ENCODE data around the gene C2CD4A.

Gene C2CD4A

GRCh38 chr15:62060113-62060895, 6.5 kb upstream of the C2CD4A start, which contains the start of gene VPS13C:
VPS13C (minus strand) TSS chr15:62060447; CDS start chr15:62060374, 73 bp downstream.
- no peak for DNase-seq

DNA sequence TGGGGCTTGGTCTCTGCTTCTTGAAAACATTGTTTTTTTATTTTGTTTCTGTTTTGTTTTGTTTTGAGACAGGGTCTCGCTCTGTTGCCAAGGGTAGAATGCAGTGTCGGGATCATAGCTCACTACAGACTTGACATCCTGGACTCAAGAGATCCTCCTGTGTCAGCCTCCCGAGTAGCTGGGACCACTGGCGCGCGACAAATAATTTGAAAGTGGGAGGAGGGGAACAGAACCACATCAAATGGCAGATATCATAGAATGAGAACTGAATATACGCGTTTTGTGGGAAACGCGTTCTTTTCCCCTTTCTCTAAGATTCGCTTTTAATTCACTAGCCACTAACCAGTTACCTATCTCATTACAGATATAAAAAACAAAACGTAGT, 5.9 kb upstream of the C2CD4A start:
- no peak for DNase-seq

DNA sequence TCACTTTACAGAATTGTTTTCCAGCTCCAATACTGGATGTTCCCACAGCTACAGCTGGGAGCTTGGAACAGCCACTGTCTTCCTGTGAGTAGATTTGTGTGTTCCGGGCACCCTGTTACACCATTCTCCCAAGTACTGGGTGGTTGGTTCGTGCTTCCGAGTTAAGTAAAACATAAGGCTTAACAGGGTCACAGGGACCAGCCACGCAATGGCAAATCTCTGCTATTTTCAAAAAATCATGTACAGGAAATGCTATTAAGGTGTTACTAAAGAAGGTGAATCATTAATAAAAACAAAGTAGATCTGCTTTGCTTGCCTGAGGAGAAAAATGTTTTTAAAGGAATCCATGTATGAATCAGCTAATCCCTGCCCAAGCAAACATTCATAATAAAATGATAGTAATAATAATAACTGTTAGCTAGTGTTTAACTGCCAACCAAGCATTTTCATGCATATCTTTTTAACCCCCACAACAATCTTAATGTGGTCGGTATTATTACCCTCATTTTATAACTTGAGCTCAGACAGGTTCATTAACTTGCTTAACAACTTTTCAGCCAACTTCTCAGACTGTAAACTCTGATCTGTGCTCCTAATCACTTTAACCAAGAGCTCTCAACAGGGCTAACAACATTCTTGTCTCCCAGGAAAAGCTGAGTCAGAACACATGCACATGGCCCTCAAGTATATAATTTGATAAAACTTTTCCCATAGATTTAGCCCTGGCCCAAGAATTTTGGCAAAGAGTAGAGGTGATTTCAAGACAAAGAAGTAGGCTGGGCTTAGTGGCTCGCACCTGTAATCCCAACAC, 2.7 kb upstream of the C2CD4A start:
- DNase-seq, result no peak

- no peak for DNase-seq
These were observed 769 bp downstream of the C2CD4A start for GRCh38 chr15:62067448-62068044.

- no peak for DNase-seq
These were observed 1.5 kb downstream of the C2CD4A start for GRCh38 chr15:62068071-62068809.

GRCh38 chr15:62068810-62069167, 2.0 kb downstream of the C2CD4A start:
- DNase-seq, result no peak

GRCh38 chr15:62069551-62069950, 2.8 kb downstream of the C2CD4A start:
- DNase-seq, result no peak

GRCh38 chr15:62071711-62072308, 5.0 kb downstream of the C2CD4A start:
- no peak for DNase-seq

DNA sequence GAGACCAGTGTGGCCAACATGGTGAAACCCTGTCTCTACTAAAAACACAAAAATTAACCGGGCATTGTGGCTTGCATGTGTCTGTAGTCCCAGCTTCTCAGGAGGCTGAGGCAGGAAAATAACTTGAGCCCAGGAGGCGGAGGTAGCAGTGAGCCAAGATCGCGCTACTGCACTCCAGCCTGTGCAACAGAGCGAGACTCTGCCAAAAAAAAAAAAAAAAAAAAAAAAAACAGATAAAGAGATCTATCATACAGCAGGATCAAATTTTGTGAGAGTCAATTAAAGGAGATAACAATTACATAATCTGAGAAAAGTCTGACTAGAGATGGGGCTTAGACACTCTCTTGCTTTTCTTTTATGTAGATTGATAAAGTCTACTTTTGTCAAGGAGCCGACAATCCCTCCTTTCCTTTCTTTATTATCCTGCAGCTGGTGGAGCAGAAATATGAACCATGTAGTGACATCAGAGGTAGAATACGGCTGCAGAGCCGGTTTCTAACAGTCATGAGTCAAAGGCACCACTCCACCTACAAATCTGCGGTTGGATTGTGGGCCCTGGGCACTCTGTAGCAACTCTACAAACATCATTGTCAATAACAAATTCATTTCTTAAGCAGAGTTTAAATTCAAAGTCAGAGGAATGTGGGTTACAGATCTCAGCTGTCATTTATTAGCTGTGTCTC, 9.0 kb downstream of the C2CD4A start:
- DNase-seq, result peak; percentile 42

- DNase-seq, result no peak
These were observed 12.8 kb downstream of the C2CD4A start for GRCh38 chr15:62079594-62079993.

DNA sequence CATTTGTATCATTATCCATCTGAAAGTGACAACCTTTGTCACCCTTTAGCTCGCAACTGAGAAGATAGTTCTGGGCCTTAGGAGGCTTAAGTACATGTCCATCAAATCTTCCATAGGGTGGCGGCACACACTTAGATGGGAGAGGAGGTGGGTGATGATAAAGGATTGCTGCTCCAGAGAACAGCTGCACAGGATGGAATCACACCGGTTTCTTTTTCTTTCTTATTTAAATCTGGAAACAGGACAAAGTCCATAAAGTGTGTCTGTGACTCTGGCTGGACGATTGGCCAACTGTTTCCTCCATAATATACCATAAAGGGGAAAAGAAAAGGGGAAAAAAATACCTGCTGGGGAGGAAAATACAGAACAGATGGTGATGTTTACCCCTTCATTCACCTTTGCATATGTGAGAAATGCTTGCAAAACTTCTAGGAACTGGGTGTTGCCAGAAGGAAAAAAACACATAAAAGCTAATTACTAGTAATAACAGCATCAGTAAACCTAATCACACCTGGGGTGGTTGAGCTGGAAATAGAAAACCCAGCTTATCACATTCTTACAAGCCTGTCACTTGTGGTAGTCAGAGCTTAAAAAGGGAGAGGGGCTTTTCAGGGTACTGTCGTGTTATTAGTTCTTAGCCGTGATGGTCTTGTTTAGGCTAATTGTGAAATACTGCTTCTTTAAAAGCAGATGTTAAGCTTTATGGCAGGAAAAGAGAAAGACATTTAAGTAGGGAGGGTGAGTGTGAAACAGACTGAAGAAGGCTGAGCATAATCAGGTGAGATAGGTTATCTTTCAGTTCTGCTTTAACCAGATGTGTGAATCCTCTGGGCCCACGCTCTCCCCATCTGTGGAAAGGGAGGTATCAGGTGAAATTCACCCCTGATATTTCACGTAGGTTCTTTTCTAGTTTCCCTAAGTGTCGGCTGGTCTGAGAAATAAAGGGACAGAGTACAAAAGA, 16.7 kb downstream of the C2CD4A start:
- no peak for DNase-seq

DNA sequence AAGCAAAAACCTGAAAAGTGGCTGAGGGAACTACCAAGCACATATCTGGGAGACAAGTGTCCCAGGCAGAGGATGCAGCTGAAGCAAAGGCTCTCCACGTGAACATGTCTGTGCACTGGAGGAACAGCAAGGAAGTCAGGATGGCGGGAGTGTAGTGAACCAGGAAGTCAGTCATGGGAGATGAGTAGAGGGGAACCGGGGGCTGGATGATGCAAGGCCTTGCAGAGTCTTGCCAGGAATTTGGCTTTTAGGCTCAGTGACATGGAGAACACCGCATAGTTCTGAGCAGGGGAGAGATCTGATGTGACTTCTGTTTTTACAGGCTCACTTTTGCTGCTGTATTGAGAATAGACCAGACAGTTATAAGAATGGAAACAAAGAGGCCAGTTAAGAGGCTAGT, 19.0 kb downstream of the C2CD4A start:
- no peak for DNase-seq

- no peak for DNase-seq
These were observed 21.0 kb downstream of the C2CD4A start for GRCh38 chr15:62087671-62088352.

DNA sequence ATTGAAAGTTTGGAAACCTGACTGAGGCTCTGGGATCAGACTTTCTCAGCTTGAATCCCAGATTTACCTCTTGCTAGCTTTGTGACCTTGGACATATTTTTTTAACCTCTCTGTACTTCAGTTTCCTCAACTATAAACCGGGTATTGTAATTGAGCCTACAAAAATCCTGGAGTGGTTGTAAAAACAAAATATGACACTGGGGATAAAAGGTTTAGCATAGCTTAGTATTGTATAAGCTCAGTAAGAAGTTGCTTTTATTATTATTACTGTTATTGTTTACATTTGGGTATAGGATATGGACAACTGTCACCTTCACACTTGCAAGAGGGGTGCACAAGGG, 21.5 kb downstream of the C2CD4A start:
- DNase-seq, result no peak

DNA sequence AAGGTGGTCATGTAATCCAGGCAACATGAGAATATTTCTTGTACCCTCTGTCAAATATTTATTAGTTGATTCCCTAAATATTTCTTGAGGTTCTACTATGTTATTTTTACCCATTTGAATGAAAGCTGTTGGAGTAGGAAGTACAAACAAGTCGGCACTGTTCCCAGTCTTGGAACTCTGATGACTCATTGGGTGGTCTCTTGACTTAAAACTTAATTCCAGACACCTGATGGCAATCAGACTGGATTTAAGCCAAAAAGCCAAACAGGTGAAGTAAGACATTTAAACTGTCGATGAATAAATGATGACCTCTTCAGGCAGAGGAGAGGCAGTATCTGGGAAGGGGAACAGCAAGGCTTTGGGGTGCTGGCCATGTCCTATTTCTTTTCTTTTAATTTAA, 22.8 kb downstream of the C2CD4A start:
- no peak for DNase-seq

- no peak for DNase-seq
These were observed 24.2 kb downstream of the C2CD4A start for GRCh38 chr15:62090988-62091387.

- DNase-seq, result no peak
These were observed 27.0 kb downstream of the C2CD4A start for GRCh38 chr15:62093809-62094208.

GRCh38 chr15:62094388-62094787, 27.6 kb downstream of the C2CD4A start:
- DNase-seq, result no peak

- DNase-seq, result no peak
These were observed 32.4 kb downstream of the C2CD4A start for GRCh38 chr15:62099094-62099601.

- no peak for DNase-seq
These were observed 36.7 kb downstream of the C2CD4A start for GRCh38 chr15:62103431-62103830.

All from NCI-H187 treated with DMSO at 0.1 percent for 48 hours (cell line).